HG03025 (cell line): ENCODE results near the gene CALHM2.
"Not testable (repeated sequence)": the region's sequence is repeated elsewhere in the genome, so short reads cannot be mapped to it uniquely, and the experiment has no call there.

Source experiments
- ATAC-seq: cut with Tn5 transposase; IDR thresholded peaks from one replicate; pipeline ENCODE4 v1.9.1; 2021; ENCODE audit warnings: mild to moderate bottlenecking, moderate library complexity; ENCODE audit not compliant: unreplicated experiment, low FRiP score

Gene CALHM2

DNA sequence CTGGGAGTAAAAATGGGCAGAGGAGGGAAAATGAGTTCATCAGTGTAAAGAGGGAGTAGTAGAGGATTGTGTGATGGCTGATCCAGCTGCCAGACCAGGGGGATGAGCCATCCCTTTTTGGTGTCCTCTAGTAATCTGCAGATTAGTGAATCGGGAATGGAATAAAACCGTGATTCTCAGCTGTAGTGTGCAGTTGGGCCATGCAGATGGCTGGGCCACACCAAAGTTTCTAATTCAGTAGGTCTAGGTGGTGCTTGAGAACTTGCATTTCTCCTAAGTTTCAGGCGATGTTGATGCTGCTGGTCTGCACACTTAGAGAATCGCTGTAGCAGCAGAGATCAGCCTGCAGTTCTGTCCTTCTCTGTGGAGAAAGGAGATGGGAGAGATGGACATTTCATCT is 33.1 kb downstream of the CALHM2 start:
- ATAC-seq: no peak

DNA sequence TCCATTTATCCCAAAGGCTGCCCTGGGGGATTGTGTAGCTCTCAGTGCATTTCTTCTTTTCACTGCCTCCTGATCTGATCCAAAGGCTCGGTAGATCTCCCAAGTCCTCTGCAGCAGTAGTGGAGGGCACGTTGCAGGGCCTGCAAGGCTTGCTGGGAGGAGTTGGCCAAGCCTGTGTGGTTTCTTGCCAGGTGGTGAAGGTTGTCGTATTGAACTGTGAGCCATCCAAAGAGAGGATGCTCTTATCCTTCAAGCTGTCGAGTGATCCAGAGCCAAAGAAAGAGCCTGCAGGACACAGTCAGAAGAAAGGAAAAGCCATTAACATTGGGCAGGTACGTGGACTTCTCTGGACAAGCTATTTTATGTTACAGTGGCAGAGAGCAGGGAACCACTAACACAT is 34.6 kb downstream of the CALHM2 start:
- ATAC-seq: no peak

DNA sequence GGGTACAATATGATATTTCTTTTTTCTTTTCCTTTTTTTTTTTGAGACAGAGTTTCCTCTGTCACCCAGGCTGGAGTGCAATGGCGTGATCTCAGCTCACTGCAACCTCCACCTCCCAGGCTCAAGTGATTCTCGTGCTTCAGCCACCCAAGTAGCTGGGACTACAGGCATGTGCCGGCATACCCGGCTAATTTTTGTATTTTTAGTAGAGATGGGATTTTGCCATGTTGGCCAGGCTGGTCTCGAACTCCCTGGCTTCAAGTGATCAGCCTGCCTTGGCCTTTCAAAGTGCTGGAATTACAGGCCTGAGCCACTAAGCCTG is 35.1 kb downstream of the CALHM2 start:
- not testable (repeated sequence) for ATAC-seq

DNA sequence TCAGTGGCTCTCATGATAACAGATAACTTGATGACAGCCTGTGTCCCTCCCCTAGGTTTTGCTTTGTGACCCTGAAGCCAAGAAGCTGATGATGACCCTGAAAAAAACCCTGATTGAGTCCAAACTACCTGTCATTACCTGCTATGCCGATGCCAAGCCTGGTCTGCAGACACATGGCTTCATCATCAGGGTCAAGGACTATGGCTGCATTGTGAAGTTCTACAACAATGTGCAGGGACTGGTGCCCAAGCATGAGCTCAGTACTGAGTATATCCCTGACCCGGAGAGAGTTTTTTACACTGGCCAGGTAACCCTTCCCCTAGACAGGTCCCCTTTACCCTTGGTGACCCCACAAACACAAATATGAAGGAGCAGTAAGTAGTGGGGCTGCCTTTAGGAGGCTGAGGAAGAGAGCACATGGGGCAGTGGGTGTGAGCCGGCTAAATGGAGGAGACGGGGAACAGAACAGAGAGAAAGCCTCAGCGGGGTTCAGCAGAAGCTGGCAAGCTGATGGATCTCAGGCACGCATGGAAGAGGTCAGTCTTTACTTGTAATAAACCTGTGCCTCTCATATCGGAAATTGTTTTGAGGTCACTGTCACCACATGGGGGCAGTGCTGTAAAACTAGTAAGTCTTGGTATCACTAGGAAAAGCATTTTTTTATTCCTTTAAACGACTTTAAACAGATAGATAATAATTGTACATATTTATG is 35.6 kb downstream of the CALHM2 start:
- ATAC-seq: no peak

DNA sequence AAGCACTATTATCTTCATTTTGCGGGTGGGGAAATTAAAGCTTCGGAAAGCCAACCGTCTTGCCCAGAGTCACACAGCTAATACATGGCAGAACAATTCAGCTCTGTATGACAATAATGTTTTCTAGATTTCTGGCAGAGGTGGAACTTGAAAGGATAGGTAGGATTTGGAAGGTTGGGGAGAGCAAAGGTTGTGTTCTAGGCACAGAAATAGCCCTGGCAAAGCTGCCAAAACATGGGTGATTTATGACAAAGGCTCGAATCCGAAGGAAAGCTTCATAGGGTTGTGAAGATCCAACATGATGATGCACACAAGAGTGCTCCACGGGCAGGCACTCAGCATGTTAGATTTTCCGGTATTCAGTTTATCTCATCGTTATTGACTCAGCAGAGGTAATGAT is 36.6 kb downstream of the CALHM2 start:
- ATAC-seq: no peak

DNA sequence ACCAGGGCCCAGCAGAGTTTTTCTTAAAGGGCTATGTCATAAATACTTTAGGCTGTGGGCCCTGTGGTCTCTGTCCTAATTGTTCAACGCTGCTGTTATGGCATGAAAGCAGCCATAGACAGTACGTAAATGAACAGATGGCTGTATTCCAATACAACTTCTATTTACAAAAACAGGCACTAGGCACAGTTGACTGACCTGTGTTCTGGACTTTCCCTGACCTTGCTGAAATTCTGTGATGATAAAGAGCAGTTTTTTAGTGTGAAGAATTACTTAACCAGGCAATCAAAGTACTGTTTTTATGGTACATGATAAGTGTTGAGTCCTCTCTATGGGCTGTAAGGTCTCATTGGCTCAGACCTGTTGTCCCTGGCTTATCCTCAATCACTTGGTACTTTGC is 38.6 kb downstream of the CALHM2 start:
- no peak for ATAC-seq

DNA sequence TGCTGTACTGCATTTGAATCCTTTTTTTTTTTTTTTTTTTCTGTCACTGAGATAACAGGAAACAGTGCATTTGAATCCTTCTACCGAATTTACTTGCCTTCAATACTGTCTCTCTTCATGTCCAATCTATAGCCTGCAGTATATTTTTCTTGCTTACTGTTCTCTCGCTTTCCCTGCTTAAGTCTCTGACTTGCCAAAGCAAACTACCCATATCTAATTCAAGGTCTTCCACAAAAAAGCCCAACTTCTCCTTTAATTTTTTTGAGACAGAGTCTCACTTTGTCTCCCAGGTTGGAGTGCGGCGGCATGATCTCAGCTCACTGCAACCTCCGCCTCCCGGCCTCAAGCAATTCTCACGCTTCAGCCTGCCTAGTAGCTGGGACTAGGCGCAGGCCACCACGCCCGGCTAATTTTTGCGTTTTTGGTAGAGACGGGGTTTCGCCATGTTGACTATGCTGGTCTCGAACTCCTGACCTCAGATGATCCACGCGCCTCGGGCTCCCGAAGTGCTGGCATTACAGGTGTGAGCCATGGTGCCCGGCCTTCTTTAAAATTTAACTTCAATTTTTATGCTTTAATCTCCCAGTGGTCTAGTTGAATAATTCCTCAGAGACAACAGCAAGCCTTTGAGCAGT is 54.9 kb downstream of the CALHM2 start:
- ATAC-seq: no peak

DNA sequence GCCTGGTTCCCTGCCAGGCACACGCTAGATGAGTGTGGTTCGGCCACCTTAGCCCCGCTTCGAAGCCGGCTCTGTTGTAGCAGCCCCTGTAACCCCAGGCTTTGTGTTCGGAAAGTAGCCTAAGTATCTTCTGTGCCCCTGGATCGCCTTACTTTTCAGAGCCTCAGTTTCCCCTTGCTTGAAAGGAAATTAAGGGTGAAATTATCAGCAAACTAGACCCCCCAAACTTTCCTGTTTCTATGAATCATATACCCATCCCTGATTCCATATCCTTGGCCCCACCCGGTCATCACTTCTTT is 55.4 kb downstream of the CALHM2 start:
- no peak for ATAC-seq
